Transverse colon (tissue), 4 donors: ENCODE data around the gene MBD3L4.

Experiments
- CTCF ChIP-seq, 5 experiments: fragments of 200-600 bp in 3 of 5; fragments of 450-650 bp in 2 of 5; sonication (generic) in 3 of 5; IDR thresholded peaks; 1 replicate in 2 of 5; 2 replicates in 3 of 5; pipeline ENCODE4 v1.5.1; 2016 to 2017; ENCODE audit warnings: antibody characterized with exemption in 5 of 5, inconsistent platforms in 3 of 5, mild to moderate bottlenecking in 2 of 5, moderate library complexity in 1 of 5
- EP300 ChIP-seq: sonication (generic); formaldehyde crosslinking; IDR thresholded peaks from one replicate; pipeline ENCODE4 v1.6.1; 2017; ENCODE audit warnings: antibody characterized with exemption, low read depth
- POLR2AphosphoS5 ChIP-seq, 3 donors: sonication (generic); formaldehyde crosslinking; IDR thresholded peaks; one replicate each; pipeline ENCODE4 v1.6.1; 2016; ENCODE audit warnings: antibody characterized with exemption in 3 of 3

- TF ChIP-seq EP300, result no peak
- TF ChIP-seq POLR2AphosphoS5 (IDR thresholded peaks at IDR 0.05), result no peak
- TF ChIP-seq CTCF (IDR thresholded peaks at IDR 0.05), result no peak
Observed at GRCh38 chr19:7069904-7070226, 29.9 kb upstream of the MBD3L4 start.
